Activated T-helper 17 cell treated with anti-CD3 and anti-CD28 coated beads, Interleukin-2, amount 50 U/mL, for 72 hours (primary cell): ENCODE results near the gene BLOC1S4. TPM values are rescaled to one million over a fixed set of nuclear protein-coding genes. Genes with fewer than 3 reads are reported as not detected.
"Not testable (repeated sequence)": the region's sequence is repeated elsewhere in the genome, so short reads cannot be mapped to it uniquely, and the experiment has no call there.

Source experiments
- ATAC-seq: fragments of 150-1000 bp; cut with Tn5 transposase; replicated peaks from 2 replicates; pipeline ENCODE4 v1.10.0; 2021; ENCODE audit warnings: mild to moderate bottlenecking, moderate library complexity
- H3K27ac Mint-ChIP-seq: one replicate; pipeline ENCODE4 v1.8.0; 2022; ENCODE audit warnings: mixed read lengths
- H3K27me3 Mint-ChIP-seq: one replicate; pipeline ENCODE4 v1.8.0; 2022; ENCODE audit warnings: mixed read lengths
- H3K36me3 Mint-ChIP-seq: one replicate; pipeline ENCODE4 v1.8.0; 2022; ENCODE audit warnings: low read depth, mild to moderate bottlenecking, mixed read lengths
- H3K4me1 Mint-ChIP-seq: one replicate; pipeline ENCODE4 v1.8.0; 2022; ENCODE audit warnings: mixed read lengths
- H3K4me3 Mint-ChIP-seq: one replicate; pipeline ENCODE4 v1.8.0; 2022; ENCODE audit warnings: mild to moderate bottlenecking, mixed read lengths
- H3K9me3 Mint-ChIP-seq: one replicate; pipeline ENCODE4 v1.8.0; 2022; ENCODE audit warnings: mixed read lengths
- total RNA-seq, 2 donors: library from RNA; stranded (reverse); gene quantifications; one replicate each; pipeline ENCODE4 v1.2.3, GENCODE V29; 2022

The BLOC1S4 gene
- total RNA-seq, 2 donors from 2014 or later, result 15.9 to 17.7 TPM

DNA sequence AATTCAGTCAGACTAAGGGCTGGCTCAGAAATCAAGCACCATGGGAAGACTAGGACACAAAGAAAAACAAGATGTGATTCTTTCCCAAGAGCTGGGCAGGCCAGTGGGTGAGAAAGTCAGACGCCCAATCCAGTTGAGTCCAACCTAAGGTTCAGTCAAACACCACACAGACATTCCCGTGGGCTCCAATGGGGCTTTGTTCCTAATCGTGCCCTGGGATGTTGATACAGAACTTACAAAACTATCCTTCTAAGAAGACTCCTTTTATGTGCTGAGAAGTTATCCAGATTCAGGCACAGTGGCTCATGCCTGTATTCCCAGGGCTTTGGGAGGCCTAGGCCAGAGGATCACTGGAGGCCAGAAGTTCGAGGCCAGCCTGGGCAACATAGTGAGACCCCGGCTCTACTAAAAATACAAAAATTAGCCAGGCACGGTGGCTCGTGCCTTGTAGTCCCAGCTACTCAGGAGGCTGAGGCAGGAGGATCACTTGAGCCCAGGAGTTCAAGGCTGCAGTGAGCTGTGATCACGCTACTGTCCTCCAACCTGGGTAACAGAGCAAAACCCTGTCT is 3.7 kb downstream of the BLOC1S4 start:
- no peaks in the 10 kb centered on the region for H3K9me3 Mint-ChIP-seq
- H3K27ac Mint-ChIP-seq, result peak overlapping the region; percentile 40
- H3K4me1 Mint-ChIP-seq, result peaks cover 12% of the 10 kb centered on the region
- peak overlapping the region; percentile 45 for H3K4me3 Mint-ChIP-seq
- no peaks in the 10 kb centered on the region for H3K27me3 Mint-ChIP-seq
- peaks cover 22% of the 10 kb centered on the region for H3K36me3 Mint-ChIP-seq
- ATAC-seq, result no peak

DNA sequence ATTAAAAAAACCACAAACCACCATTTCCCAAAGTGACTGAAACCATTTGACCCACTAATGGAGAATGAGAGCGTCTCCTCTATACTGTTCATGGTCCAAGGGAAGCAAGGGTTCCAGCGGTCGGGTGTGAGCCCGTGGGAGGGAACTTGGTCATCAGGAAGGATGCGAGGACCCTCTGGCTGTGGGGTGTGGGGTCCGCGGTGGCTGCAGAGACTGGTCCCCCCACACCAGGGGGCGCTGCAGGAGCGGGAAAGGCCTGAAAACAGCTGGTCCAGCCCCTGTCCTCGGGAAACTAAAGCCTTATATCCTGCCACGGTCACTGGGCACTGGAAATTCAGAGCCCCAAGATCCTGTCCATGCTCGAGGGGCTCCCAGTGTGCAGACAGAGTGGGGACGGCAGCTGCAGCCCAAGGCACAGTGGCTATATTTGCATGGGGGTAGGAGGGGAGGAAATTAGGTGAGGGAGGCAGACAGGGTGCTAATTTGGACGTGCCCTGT is 4.3 kb downstream of the BLOC1S4 start:
- ATAC-seq, result peak; percentile 54
- peak overlapping the region; percentile 59 for H3K27ac Mint-ChIP-seq
- H3K27me3 Mint-ChIP-seq, result no peaks in the 10 kb centered on the region

DNA sequence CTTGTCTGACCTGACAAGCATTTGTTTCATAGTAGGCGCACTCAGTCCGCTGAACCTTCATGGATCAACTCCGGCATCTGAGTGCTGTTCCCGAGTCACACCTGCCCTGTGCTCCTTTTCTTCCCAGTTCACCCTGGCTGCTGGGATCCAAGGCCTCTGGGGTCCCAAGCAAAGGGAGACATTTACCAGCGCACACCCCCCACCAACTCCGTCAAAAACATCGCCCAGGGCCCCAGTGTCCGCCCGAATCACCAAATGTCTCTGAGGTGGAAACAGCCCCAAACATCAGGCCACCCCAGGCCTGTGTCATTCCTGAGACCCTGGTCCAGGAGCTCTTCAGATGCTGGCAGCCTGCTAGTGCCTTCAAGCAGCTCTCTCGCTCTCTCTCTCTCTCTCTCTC is 5.1 kb downstream of the BLOC1S4 start:
- Mint-ChIP-seq H3K4me3 (no peak overlapping the region), H3K27ac (peak overlapping the region; percentile 2), H3K27me3 (no peaks in the 10 kb centered on the region), H3K4me1 (peaks cover 12% of the 10 kb centered on the region), H3K36me3 (peaks cover 15% of the 10 kb centered on the region), H3K9me3 (no peaks in the 10 kb centered on the region)
- ATAC-seq, result no peak

More for the DNA sequence above, 4.3 kb downstream of the BLOC1S4 start:
- peaks cover 12% of the 10 kb centered on the region for H3K4me1 Mint-ChIP-seq
- H3K36me3 Mint-ChIP-seq, result peaks cover 22% of the 10 kb centered on the region
- peak overlapping the region; percentile 45 for H3K4me3 Mint-ChIP-seq
- no peaks in the 10 kb centered on the region for H3K9me3 Mint-ChIP-seq

DNA sequence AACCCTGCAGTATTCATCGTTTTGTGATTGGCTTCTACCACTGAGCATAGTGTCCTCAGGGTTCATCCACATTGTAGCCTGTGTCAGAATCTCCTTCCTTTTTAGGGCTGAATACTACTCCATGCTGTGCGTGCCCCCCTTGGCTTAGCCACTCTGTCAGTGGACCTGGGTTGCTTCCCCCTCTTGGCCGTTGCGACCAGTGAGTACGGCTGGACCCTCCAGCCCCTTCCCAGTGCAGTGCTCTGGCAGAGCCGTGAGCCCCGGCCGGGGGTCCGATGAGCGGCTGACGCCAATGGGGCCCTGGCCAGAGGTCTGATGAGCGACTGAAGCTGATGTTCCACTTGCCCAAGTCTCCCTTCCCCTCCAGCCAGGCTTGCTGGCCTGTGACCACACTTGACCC is 6.9 kb downstream of the BLOC1S4 start:
- no peak overlapping the region for H3K4me3 Mint-ChIP-seq

DNA sequence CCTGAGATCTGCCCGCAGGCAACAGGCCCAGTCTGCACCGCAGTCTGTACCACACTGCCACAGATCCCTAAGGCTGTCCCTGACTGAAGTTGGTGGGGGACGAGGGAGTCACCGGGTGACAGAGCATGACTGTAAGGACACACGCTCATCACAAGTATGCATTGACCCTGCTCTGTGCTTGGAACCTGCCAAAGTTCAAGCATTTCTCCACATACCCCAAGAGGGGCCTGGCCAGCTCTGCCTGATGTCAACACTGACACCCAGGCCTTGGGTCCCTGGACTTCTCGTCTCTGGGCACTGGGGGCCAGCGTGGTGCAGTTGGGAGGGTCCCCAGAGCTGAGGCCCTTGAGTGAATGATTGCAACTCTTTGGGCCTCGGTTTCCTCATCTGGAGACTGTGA is 7.9 kb downstream of the BLOC1S4 start:
- peaks cover 10% of the 10 kb centered on the region for H3K4me1 Mint-ChIP-seq
- no peak overlapping the region for H3K27ac Mint-ChIP-seq
- no peak overlapping the region for H3K4me3 Mint-ChIP-seq
- no peak for ATAC-seq
- H3K27me3 Mint-ChIP-seq, result no peaks in the 10 kb centered on the region
- no peaks in the 10 kb centered on the region for H3K9me3 Mint-ChIP-seq
- H3K36me3 Mint-ChIP-seq, result peaks cover 4% of the 10 kb centered on the region

More for the DNA sequence above, 6.9 kb downstream of the BLOC1S4 start:
- no peaks in the 10 kb centered on the region for H3K27me3 Mint-ChIP-seq
- ATAC-seq, result no peak
- H3K9me3 Mint-ChIP-seq, result no peaks in the 10 kb centered on the region
- H3K27ac Mint-ChIP-seq, result no peak overlapping the region
- peaks cover 12% of the 10 kb centered on the region for H3K4me1 Mint-ChIP-seq
- H3K36me3 Mint-ChIP-seq, result peaks cover 13% of the 10 kb centered on the region

DNA sequence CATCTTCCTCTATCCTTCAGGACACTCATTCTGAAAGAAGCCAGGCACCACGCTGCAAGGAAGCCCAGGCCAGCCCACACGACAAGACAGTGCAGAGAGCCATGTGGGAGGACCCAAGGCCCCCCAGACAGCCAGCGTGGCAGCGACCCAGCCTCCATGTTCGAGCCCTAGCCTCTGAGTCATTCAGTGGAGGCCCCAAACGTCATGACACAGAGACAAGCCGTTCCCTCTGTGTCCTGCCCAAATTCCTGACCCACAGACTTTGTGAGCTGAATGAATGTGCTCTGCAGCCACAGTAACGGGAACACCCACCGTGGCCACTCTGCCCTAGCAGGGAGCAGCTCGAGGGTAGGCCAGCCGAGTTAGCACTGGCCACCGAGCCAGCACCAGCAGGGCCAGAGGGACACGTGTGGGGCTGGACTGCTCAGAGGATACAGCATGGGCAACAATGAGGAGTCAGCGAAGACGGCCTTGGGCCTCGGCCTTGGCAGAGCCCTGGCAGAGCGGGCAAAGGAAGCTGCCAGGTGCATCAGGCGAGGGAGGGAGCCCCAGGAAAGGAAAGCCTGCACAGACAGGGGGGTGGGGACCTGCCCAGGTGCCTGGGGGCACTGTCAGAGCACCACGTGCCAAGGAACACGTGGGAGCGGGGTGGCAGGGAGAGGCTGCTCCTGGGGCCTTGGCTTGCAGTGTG is 8.6 kb downstream of the BLOC1S4 start:
- Mint-ChIP-seq H3K4me1 (peaks cover 5% of the 10 kb centered on the region), H3K36me3 (no peaks in the 10 kb centered on the region), H3K27ac (no peak overlapping the region), H3K9me3 (no peaks in the 10 kb centered on the region), H3K27me3 (no peaks in the 10 kb centered on the region), H3K4me3 (no peak overlapping the region)
- no peak for ATAC-seq

DNA sequence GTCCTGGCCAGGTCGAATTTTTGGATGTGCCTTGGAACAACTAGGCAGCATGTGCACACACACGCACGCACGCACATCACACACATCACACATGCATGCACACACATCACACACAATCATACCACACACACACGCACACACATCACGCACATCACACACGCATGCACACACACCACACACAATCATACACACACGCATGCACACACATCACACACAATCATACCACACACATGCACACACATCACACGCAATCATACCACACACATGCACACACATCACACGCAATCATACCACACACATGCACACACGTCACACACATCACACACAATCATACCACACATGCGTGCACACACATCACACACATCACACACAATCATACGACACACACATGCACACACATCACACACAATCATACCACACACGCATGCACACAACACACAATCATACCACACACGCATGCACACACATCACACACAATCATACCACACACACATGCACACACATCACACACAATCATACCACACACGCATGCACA is 9.5 kb downstream of the BLOC1S4 start:
- not testable (repeated sequence) for H3K27ac Mint-ChIP-seq, H3K9me3 Mint-ChIP-seq, H3K4me1 Mint-ChIP-seq, H3K4me3 Mint-ChIP-seq, H3K36me3 Mint-ChIP-seq, ATAC-seq, H3K27me3 Mint-ChIP-seq

DNA sequence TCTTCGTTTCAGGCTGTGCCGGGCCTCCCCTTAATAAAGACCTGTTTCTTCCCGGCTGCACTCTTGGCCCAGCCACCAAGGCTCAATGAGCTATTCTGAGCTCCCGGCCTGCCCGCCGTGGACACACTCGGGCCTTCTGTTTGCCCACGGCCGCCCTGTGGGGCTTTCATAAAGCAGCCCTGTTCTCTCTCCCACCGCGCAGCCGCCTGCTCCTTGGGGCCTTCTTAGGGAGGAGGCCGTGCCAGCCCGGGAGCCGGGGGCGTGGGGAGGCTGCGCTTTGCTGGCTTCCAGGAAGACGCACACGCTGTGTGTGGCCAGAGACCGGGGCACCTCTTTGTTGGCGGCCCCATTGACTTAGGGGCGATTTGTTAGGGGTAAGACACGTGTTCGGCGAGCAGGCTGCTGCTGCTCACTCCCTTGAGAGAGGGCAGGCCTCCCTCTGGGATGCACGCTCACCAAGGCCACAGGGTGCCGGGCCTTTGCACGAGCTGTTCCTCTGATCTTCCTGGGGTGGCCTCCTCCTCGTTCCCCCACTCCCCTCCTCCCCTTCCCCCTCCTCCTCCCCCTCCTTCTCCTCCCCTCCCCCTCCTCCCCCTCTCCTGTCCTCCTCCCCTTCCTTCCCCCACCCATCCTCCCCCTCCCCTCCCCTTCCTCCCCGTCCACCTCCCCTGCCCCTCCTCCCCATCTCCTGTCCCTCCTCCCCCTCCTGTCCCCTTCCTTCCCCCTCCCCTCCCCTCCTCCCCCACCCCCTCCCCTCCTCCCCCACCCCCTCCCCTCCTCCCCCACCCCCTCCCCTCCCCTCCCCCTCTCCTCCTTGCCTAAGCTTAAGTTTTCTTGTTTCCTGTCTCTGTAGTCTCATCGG is 11.3 kb downstream of the BLOC1S4 start:
- Mint-ChIP-seq H3K9me3 (no peaks in the 10 kb centered on the region), H3K4me1 (no peaks in the 10 kb centered on the region), H3K36me3 (no peaks in the 10 kb centered on the region), H3K27me3 (no peaks in the 10 kb centered on the region), H3K4me3 (no peak overlapping the region), H3K27ac (no peak overlapping the region)
- ATAC-seq, result no peak

DNA sequence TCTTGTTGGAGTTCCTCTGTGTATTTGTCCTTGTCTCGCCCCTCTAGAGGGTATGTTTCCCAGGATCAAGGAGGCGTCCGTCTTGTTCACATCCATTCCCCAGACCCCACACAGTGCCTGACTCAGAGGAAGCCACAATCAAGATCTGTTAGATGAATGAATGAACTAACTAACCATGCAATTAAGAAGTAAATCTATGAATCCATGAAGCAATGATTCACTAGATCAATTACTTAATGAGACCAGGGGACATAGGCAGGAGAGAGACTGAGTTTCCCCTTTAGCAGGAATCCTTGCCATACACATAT is 11.9 kb downstream of the BLOC1S4 start:
- no peak overlapping the region for H3K27ac Mint-ChIP-seq
- no peaks in the 10 kb centered on the region for H3K4me1 Mint-ChIP-seq
- no peak for ATAC-seq
- no peaks in the 10 kb centered on the region for H3K27me3 Mint-ChIP-seq
- H3K4me3 Mint-ChIP-seq, result no peak overlapping the region
- H3K9me3 Mint-ChIP-seq, result no peaks in the 10 kb centered on the region
- no peaks in the 10 kb centered on the region for H3K36me3 Mint-ChIP-seq

DNA sequence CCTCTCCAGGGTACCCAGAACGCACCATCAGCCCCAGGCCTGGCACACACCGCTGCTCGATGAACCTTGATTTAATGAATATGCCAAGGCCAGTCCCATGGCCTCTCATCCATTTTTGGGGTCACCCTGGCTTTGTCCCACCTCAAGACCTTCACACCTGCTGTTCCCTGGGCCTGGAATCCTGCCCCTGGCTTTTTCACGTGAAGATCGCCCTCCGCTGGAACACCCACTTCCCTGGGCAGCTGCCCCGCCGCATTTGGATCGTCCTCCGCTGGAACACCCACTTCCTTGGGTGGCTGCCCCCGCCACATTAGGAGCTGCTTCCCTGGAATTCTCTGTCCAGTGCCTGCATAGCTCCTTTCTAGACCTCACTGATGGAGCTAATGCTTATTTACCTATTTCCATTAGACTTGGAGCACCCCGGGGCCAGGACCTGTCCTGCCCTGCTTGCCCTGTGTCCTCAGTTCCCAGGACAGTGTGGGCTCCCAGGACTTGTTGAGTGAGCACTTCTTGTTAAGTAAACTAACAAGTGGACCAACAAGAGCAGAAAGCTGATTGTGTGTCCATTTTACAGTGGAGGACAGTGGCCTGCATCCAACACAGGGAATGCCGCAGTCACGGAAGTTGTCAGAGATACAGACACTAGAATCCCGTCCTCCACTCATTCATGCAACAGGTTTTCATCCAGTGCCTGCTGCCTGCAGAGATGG is 12.5 kb downstream of the BLOC1S4 start:
- H3K27me3 Mint-ChIP-seq, result peaks cover under 1% of the 10 kb centered on the region
- no peak for ATAC-seq
- H3K4me3 Mint-ChIP-seq, result no peak overlapping the region
- no peak overlapping the region for H3K27ac Mint-ChIP-seq
- H3K9me3 Mint-ChIP-seq, result no peaks in the 10 kb centered on the region
- no peaks in the 10 kb centered on the region for H3K4me1 Mint-ChIP-seq
- no peaks in the 10 kb centered on the region for H3K36me3 Mint-ChIP-seq

DNA sequence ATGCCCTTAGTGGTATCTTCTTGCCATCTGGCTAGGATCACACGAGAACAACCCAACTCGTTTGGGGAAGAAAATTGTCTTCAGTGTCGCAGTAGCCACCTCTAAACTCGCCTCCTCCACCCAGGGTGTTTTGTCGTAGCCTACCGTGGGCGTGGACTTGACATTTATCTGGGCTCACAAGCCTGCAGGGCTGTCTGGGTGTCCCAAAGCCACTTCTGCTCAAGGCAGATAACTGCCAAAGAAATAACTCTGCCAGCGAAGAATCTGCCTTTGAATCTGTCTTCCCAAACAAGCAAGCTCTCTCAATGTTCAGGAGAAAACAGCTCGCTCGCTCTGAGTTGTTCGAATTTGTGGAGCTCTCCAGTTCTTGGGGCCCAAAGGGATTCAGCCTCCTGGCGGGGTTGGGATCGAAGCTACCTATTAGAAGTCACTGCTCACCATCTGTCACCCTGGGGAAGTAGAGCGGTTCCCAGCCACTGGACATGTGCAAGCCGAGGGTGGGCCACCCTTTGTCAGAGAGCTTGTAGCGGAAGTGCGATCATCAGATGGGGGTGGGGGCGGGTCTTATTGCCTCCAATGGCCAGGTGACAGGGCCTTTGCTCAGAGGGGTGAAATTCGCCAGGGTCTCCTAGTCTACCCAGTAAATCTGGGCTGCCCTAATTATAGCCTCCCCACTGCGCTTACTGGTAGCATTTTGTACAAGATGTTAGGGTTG is 14.8 kb downstream of the BLOC1S4 start:
- no peaks in the 10 kb centered on the region for H3K36me3 Mint-ChIP-seq
- H3K4me1 Mint-ChIP-seq, result no peaks in the 10 kb centered on the region
- H3K9me3 Mint-ChIP-seq, result no peaks in the 10 kb centered on the region
- H3K27ac Mint-ChIP-seq, result no peak overlapping the region
- H3K27me3 Mint-ChIP-seq, result peaks cover 4% of the 10 kb centered on the region
- no peak for ATAC-seq
- no peak overlapping the region for H3K4me3 Mint-ChIP-seq

DNA sequence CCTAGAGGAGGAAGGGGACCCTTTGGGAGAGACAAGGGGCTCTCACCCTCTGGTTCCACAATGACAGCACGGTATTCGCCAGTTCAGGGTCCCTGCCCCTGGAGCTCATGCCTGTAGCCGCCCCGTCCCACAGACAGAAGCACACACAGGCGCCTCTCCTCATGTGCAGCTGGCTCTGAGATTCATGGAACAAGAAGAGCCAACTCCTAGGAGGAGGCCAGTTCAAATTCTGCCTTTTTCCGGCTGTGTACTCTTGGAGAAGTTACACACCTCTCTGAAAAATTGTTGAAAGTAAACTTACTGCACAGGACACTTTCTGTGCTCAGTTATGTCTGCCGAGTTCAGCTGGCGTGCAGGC is 15.3 kb downstream of the BLOC1S4 start:
- ATAC-seq, result no peak
- H3K36me3 Mint-ChIP-seq, result no peaks in the 10 kb centered on the region
- no peak overlapping the region for H3K4me3 Mint-ChIP-seq
- H3K4me1 Mint-ChIP-seq, result no peaks in the 10 kb centered on the region
- H3K27ac Mint-ChIP-seq, result no peak overlapping the region
- peaks cover 5% of the 10 kb centered on the region for H3K27me3 Mint-ChIP-seq
- no peaks in the 10 kb centered on the region for H3K9me3 Mint-ChIP-seq

DNA sequence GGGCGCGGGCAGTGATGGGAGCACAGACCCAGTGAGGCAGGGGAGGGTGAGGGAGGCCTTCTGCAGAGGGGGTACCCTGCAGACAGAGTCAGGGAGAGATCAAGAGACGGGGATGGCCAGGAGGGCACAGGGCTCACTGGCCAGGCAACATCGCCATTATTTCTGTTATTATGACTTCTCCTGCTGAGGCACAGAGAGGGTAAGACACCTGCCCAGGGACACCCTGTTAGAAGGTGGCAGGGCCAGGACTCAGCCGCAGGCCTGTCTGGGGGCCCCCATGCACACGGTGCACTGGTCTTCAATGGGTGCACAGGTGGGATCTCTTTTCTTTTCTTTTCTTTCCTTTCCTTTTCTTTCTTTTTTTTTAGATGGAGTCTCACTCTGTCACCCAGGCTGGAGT is 15.8 kb downstream of the BLOC1S4 start:
- Mint-ChIP-seq H3K36me3 (no peaks in the 10 kb centered on the region), H3K4me3 (no peak overlapping the region), H3K4me1 (no peaks in the 10 kb centered on the region), H3K27me3 (peaks cover 8% of the 10 kb centered on the region), H3K27ac (no peak overlapping the region), H3K9me3 (no peaks in the 10 kb centered on the region)
- no peak for ATAC-seq
